Cardiac muscle cell (in vitro differentiated cells and primary cell): ENCODE results near the gene CEP135. TPM values are rescaled to one million over a fixed set of nuclear protein-coding genes. Genes with fewer than 3 reads are reported as not detected.
A peak's percentile ranks its signal among the peaks of the same experiment; 100 is the strongest.

Source experiments
- DNase-seq, 2 donors: peaks; one replicate each; pipeline versions ENCODE4 v3.0.0 to v3.0.0-alpha.2; 2010 to 2017; ENCODE audit warnings: low read depth in 1 of 2, low spot score in 1 of 2
- H3K27ac ChIP-seq: fragments of 200-600 bp; sonication (generic); 2 replicates; pipeline ENCODE4 v1.5.1; 2016
- H3K27me3 ChIP-seq: fragments of 200-600 bp; sonication (generic); 2 replicates; pipeline ENCODE4 v1.6.0; 2016; ENCODE audit warnings: control low read depth
- H3K36me3 ChIP-seq: fragments of 200-600 bp; sonication (generic); 2 replicates; pipeline ENCODE4 v1.5.1; 2016; ENCODE audit warnings: control low read depth
- H3K4me1 ChIP-seq: fragments of 200-600 bp; sonication (generic); 2 replicates; pipeline ENCODE4 v1.8.1; 2017; ENCODE audit warnings: low read depth, mild to moderate bottlenecking, mixed run types
- H3K4me3 ChIP-seq: fragments of 200-600 bp; sonication (generic); 2 replicates; pipeline ENCODE4 v1.5.1; 2016; ENCODE audit warnings: mild to moderate bottlenecking
- H3K9me3 ChIP-seq: fragments of 200-600 bp; sonication (generic); 2 replicates; pipeline ENCODE4 v1.5.1; 2017; ENCODE audit warnings: low read depth, mild to moderate bottlenecking, control low read depth
- polyA plus RNA-seq: library from polyadenylated mRNA; unstranded; fragments of >200 nt; fragmentation: Nextera tagmentation; extraction: Ambion mirVana; gene quantifications from 2 replicates; pipeline ENCODE4 v1.2.1, GENCODE V29; 2016
- total RNA-seq: library from RNA; depleted of rRNA; stranded (reverse); fragments of >200 nt; gene quantifications from 2 replicates; pipeline ENCODE4 v1.2.3, GENCODE V29; 2016
- TF ChIP-seq, protein P1 (sequence below): IDR thresholded peaks from 2 replicates; pipeline ENCODE4 v1.5.1; 2012; ENCODE audit warnings: low read depth, mild to moderate bottlenecking, low read length

Gene CEP135
- total and polyA plus RNA-seq, 2 experiments from 2014 or later, result 4.4 to 5.5 TPM

DNA sequence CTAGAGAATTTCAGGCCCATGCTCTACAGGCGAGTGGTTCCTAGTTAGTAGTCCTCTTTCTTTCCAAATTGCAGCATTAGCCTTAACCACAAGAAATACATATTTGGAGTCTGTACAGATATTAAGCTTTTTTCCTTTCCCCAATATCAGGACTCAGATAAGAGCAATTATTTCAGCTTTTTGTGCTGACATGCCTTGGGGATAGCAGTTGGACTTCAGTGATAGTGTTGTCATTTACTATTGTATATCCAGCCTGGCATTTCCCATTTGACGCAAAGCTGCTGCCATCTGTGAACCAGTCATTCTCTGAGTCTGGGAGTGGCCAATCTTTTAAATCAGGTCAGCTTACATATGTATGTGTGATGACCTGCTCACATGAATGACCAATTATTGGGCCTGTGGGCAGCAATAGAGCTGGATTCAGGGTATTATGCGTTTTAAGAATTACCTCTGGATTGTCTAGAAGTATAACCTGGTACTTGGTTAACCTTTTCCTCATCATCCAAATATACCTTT lies 6.8 kb upstream of the CEP135 start:
- H3K4me3 ChIP-seq, result no peak overlapping the region
- H3K9me3 ChIP-seq, result no peaks in the 10 kb centered on the region
- no peaks in the 10 kb centered on the region for H3K27me3 ChIP-seq
- TF ChIP-seq, protein P1, sequence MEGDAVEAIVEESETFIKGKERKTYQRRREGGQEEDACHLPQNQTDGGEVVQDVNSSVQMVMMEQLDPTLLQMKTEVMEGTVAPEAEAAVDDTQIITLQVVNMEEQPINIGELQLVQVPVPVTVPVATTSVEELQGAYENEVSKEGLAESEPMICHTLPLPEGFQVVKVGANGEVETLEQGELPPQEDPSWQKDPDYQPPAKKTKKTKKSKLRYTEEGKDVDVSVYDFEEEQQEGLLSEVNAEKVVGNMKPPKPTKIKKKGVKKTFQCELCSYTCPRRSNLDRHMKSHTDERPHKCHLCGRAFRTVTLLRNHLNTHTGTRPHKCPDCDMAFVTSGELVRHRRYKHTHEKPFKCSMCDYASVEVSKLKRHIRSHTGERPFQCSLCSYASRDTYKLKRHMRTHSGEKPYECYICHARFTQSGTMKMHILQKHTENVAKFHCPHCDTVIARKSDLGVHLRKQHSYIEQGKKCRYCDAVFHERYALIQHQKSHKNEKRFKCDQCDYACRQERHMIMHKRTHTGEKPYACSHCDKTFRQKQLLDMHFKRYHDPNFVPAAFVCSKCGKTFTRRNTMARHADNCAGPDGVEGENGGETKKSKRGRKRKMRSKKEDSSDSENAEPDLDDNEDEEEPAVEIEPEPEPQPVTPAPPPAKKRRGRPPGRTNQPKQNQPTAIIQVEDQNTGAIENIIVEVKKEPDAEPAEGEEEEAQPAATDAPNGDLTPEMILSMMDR, result no peak
- no peaks in the 10 kb centered on the region for H3K36me3 ChIP-seq
- no peak for DNase-seq
- no peaks in the 10 kb centered on the region for H3K4me1 ChIP-seq
- H3K27ac ChIP-seq, result no peak overlapping the region

- peaks cover 14% of the 10 kb centered on the region for H3K4me1 ChIP-seq
- no peaks in the 10 kb centered on the region for H3K27me3 ChIP-seq
- H3K36me3 ChIP-seq, result no peaks in the 10 kb centered on the region
- H3K9me3 ChIP-seq, result no peaks in the 10 kb centered on the region
- no peak overlapping the region for H3K4me3 ChIP-seq
- TF ChIP-seq, protein P1, result no peak
- H3K27ac ChIP-seq, result no peak overlapping the region
- peak in 1 of 2 donors; percentile 8 for DNase-seq
These were observed 1.4 kb upstream of the CEP135 start for GRCh38 chr4:55947254-55947882.

GRCh38 chr4:55947912-55948725 lies 626 bp upstream of the CEP135 start:
- TF ChIP-seq, protein P1, result no peak

GRCh38 chr4:55949482-55949802 lies 697 bp downstream of the CEP135 start:
- Histone ChIP-seq H3K27ac (peak overlapping the region; percentile 83), H3K4me1 (peaks cover 14% of the 10 kb centered on the region), H3K9me3 (no peaks in the 10 kb centered on the region), H3K36me3 (no peaks in the 10 kb centered on the region), H3K27me3 (no peaks in the 10 kb centered on the region), H3K4me3 (peak overlapping the region; percentile 66)
- DNase-seq, result peak in 1 of 2 donors; percentile 5
- TF ChIP-seq, protein P1, result no peak

More at GRCh38 chr4:55947912-55948725, 626 bp upstream of the CEP135 start:
- H3K4me1 ChIP-seq, result peaks cover 14% of the 10 kb centered on the region
- no peaks in the 10 kb centered on the region for H3K27me3 ChIP-seq
- no peak overlapping the region for H3K27ac ChIP-seq
- no peaks in the 10 kb centered on the region for H3K9me3 ChIP-seq
- H3K36me3 ChIP-seq, result no peaks in the 10 kb centered on the region
- peak in 1 of 2 donors; percentile 94 for DNase-seq
- peak overlapping the region; percentile 66 for H3K4me3 ChIP-seq

DNA sequence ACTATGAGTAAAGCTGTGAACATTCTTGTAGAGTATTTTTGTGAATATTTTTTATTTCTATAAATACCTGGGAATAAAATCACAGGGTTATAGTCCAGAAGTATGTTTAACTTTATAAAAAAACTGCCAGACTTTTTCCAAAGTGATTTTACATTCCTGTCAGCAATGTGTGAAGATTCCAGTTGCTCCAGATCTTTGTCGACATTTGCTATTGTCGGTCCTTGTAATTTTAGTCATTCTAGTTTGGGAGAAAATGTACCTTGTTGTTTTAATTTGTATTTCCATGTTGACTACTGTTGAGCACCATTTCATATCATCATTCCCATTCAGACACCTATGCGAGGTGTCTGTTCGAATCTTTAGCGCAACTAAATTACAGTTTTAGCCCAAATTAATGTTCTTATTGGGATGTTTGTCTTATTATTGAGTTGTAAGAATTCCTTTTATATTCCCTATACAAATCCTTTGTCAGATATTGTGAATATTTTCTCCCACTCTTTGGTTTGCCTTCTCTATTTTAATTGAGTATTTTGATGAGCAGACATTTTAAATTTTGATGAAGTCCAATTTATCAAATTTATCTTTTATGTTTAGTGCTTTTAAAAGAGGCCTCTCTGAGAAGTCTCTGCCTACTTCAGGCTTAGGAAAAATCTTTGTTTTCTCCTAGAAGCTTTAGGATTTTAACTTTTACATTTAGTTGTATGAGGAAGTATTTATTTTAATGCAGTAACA lies 2.6 kb downstream of the CEP135 start:
- no peak for DNase-seq
- no peak overlapping the region for H3K4me3 ChIP-seq
- H3K9me3 ChIP-seq, result no peaks in the 10 kb centered on the region
- H3K27me3 ChIP-seq, result no peaks in the 10 kb centered on the region
- no peaks in the 10 kb centered on the region for H3K36me3 ChIP-seq
- H3K4me1 ChIP-seq, result peaks cover 14% of the 10 kb centered on the region
- TF ChIP-seq, protein P1, result no peak
- H3K27ac ChIP-seq, result no peak overlapping the region
